GM19372 (cell line): ENCODE measurements around the gene NLRC3.
"Not testable (repeated sequence)": the region's sequence is repeated elsewhere in the genome, so short reads cannot be mapped to it uniquely, and the experiment has no call there.

Experiments
- ATAC-seq: cut with Tn5 transposase; IDR thresholded peaks from one replicate; pipeline ENCODE4 v1.9.1; 2021; ENCODE audit warnings: mild to moderate bottlenecking, low read depth, moderate library complexity; ENCODE audit not compliant: unreplicated experiment

The NLRC3 gene

DNA sequence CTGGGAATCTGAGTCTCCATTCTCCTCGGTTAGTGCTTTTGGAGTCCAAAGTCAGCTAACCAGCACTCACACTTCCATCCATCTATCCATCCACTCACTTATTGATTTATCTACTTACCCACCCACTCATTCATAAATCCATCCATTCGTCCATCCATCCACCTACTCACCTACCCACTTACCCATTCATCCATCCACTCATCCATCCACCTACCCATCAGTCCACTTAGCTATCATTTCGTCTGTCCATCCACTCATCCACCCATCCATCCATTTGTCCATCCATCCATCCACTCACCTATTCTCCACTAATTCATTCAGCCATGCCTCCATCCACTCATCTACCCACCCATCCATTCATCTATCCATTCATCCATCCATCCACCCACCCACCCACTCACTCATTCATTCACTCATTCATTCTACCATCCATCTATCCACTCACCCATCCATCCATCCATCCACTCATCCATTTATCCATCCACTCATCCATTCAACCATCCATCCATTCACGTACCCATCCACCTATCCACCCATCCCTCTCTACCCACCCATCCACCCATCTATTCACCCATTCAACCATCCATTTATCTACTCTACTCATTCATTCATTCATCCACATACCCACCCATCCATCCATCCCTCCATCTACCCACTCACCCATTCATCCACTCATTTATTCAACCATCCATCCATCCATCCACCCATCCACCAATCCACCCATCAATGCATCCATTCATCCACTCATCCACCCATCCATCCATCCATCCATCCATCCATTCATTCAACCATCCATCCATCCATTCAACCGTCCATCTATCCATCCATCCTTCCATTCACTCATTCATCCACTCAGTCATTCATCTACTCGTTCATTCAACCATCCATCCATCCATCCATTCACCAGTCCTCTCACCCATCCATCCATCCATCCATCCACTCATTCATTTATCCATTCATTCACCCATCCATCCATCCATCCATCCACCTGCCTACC, 26.1 kb downstream of the NLRC3 start:
- no peak for ATAC-seq

- ATAC-seq: no peak
Measured at GRCh38 chr16:3549906-3550305, 27.3 kb downstream of the NLRC3 start.

DNA sequence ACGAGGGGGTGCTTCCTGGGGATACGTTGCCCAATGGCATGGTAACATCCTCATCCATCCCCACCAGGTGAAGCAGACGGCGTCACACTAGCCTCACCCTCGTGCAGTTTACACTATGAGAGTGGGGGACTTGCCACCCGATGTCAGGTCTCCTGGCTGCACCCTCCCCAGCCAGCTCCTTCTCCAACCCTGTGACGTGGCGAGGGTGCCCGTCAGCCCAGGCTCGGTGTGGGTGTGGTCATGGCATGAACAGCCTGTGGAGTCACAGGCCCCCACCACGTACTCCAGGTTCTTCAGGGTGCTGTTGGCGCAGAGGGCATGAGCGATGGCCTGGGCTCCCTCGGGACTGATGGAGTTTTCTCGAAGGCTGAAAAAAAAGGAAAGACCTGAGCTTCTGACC, 28.3 kb downstream of the NLRC3 start:
- ATAC-seq: no peak

- no peak for ATAC-seq
Measured at GRCh38 chr16:3548445-3548844, 28.8 kb downstream of the NLRC3 start.

DNA sequence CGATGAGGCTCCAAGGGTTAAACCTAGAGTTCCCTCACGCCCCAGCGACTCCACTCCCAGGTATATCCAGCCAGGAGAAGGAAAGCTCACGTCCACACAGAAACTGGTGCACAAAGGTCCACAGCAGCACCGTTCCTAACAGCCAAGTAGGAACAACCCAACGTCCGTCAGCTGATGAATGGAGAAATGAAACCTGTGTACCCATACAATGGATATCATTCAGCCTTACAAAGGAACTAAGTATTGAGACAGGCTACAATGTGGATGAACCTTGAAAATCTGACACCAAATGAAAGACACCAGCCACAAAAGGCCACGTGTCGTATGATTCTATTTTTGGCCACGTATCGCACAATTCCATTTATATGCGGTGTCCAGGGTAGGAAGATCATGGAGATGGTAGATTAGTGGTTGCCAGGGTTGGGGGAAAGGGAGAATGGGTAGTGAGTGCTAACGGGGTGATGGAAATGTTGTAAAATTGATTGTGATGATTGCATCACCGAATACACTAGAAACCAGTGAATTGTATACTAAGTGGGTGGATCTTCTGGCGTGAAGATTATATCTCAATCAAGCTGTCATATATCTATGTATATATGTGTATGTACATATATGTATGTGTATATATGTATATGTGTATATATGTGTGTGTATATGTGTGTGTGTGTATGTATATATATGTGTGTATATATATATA, 30.1 kb downstream of the NLRC3 start:
- no peak for ATAC-seq

DNA sequence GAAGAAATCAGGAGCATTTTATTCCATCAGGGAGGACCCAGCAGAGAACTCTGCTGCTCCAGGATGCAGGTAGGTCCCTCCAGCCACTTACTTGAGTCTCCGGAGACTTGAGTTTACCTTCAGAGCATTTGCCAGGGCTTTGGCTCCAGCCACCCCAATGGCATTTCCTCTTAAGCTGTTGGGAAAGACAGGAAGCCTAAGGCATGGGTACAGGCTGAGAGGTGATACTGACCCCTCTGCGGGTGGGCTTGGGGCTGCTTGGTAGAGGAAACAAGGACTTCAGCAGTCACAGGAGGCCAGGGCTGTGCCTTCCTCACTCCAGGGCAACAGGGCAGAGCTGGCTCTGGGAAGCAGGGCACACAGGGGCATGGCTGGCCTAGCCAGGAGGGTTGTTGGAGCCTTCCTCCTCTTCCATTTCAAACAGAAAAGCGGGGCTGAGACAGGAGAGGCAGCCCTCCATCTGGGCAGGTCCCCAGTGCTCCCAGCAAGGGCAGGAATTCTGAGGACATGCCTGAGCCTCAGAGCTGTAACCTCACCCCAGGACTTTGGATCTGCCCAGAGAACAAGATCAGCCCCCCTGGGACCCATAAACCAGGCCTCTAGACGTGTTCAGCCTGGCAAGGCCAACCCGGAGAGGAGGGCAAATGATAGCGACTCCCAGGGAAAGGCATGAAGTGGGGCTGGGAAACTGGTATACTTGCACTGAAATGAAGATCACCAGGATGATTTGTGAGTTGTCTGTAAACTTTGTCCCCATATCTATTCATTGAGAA, 34.4 kb downstream of the NLRC3 start:
- ATAC-seq: no peak

DNA sequence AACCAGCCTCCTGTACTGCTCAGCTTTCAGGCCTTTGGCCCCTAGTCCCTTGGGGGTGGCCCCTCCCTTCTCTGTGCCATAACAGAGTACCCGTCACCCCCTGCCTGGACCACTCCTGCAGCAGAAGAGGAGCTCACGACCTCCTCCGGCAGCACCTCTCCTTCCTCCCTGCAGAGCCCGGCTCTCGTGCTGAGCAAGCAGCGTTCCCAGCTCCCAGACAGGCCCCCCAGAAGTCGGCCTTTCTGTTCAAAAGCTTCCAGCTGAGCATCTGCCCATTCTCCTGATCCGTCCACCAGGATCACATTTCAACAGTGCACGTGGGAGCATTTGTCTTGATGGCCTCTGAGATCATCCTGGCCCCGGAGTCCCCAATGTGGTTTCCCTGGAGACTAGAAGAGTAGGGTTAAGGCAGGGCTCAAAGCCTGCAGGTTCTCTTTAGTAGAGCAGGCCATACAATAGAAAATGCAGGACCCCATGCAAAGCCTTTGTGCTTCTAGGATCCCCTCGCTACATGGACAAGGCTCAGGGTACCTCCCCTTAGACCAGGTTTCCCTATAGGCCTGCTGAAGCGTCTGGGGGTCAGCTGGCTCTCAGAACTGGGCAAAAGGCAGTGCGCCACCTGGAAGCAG, 35.6 kb downstream of the NLRC3 start:
- no peak for ATAC-seq

- ATAC-seq: no peak
Measured at GRCh38 chr16:3538222-3538621, 39.0 kb downstream of the NLRC3 start.

GRCh38 chr16:3536851-3537250, 40.4 kb downstream of the NLRC3 start:
- no peak for ATAC-seq

GRCh38 chr16:3536271-3536731, 40.9 kb downstream of the NLRC3 start:
- no peak for ATAC-seq

DNA sequence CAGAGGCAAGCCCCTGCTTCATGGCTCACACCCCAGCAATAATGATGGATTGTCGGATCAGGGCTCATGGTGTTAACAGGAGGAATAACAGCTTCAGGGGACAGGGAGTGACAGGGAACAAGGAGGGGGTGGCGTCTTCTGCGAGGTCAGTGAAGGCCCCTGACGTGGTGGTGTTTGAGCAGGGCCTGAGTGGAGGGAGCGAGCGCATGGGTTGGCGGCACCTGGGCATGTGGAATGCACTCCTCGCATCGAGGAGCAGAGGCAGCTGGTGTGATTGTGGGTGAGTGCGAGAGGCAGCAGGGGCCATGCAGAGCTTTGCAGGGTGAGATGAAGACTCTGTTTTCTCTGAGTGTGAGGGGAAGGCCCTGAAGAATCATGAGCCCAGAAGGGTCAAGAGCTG, 43.1 kb downstream of the NLRC3 start:
- ATAC-seq: no peak

DNA sequence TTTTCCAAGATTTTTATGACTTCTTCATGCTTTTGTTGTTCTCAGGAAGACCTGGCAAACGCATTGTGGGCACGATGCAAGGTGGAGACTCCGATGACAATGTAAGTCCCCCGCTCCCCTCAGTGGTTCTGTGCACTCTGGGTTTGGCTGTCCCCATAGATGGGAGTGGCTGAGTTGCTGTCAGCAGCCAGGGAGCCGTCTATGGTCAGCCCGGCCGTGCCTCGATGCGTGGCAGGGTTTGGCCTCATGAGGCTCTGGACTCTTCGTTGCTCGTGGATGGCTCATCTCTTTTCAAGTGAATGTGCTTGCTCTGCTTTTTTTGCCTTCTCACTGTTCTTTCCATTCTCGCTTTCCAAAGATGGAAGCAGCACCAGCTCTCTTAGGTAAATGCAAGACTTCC, 44.5 kb downstream of the NLRC3 start:
- no peak for ATAC-seq

DNA sequence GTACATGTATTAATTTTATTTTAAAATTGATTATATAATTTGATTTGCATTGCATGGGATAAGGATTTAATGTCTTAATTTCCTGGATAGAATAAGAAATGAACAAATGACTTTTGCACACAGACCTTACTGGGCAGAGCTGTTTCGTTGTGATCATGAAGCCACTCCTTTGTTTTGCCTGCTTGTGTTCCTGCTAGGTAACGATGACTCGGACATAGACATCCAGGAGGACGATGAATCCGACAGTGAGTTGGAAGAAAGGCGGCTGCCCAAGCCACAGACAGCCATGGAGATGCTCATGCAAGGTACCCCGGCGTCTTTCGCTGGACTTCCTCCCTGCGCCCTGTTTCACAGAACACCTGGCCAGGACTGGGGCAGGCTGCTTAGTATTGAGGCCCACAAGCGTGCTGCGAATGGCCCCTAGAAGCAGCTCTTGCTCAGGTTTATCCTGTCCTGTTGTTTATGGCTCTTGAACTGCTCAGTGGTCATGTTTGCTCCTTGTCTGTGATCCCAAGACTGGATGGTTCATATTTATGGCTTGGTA, 46.8 kb downstream of the NLRC3 start:
- no peak for ATAC-seq

DNA sequence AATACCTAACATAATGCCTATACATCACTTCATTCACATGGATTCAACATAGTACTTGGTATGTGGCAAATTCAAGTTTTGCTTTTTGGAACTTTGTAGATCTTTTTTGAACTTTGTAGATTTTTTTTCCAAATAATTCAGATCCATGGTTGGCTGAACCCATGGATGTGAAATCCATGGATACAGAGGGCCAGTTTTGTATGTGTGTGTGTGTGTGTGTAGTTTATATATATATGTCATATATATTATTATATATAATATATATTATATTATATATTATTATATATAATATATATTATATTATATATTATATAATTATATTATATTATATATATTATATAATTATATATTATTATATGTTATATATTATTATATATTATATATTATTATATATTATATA, 48.0 kb downstream of the NLRC3 start:
- no peak for ATAC-seq

DNA sequence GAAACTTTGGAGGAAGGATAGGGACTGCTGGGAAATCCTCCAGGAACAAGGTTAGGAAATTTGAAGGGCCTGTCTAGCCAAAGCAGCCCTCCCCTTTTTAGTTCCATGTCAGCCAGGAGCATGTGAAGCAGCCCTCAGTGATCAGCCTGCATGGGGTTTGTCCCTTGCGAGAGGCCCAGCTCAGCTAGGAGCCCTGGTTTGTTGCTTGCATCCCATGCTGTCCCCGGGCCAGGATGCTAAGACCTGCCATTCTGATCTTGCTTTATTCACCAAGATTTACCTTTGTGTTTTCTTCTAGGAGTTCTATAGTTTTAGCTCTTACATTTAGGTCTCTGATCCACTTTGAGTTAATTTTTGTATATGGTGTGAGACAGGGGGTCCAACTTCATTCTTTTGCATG, 48.8 kb downstream of the NLRC3 start:
- no peak for ATAC-seq

DNA sequence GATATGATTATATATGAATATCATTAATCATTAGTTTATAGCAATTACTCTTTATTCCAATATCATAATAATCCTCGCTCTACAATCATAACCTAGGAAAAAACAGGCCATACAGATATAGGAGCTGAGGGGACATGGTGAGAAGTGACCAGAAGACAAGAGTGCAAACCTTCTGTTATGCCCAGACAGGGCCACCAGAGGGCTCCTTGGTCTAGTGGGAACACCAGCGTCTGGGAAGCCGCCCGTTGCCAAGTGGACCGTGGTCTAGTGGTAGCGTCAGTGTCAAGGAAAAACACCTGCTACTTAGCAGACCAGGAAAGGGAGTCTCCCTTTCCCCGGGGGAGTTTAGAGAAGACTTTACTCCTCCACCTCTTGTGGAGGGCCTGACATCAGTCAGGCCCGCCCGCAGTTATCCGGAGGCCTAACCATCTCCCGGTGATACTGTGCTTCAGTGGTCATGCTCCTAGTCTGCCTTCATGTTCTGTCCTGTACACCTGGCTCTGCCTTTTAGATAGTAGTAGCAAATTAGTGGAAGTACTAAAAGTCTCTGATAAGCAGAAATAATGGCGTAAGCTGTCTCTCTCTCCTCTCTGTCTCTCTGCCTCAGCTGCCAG, 49.9 kb downstream of the NLRC3 start:
- not testable (repeated sequence) for ATAC-seq

DNA sequence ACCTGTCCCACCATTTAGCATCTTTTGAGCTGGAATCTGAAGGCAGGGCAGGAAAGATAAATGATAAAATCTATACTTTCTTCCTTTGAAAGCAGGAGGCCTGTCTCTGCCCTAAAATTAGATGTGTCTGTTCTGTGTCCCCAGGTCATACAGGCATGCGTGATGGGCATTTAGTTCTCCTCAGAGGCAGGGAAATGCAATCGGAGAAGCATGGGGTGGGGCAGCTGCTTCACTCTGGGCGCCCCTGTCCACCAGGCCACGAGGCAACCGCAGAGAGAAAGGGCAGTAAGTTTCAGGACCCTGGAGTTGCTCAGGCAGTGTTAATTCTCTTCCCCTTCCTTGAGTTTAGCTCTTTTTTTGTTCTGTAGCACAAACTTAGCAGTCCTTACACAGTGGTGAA, 51.3 kb downstream of the NLRC3 start:
- ATAC-seq: no peak

DNA sequence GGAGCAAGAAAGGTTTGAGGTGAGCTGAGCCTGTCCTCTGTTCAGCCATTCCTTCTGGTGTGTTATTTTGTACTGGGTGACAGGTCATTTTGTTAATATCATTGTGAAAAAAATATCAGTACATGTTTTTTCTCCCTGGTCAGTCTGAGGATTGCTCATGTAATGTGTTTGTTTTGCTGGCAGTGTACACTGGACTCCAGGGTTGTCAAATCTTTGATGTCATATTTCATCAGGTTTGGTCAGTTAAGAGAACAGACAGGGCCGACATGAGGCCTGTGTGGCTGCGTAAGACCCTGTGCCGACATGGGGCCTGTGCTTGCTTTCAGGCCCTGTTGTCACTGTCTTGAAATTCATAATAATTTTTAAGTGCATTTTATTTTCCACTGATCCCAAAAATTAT, 53.9 kb downstream of the NLRC3 start:
- no peak for ATAC-seq

- ATAC-seq: no peak
Measured at GRCh38 chr16:3520841-3521240, 56.4 kb downstream of the NLRC3 start.

- no peak for ATAC-seq
Measured at GRCh38 chr16:3520413-3520812, 56.8 kb downstream of the NLRC3 start.
